GM08714 (cell line): ENCODE results near the gene NYAP1.
"Not testable (repeated sequence)": the region's sequence is repeated elsewhere in the genome, so short reads cannot be mapped to it uniquely, and the experiment has no call there.

Experiments used
- H3K4me3 ChIP-seq: fragments of 200-500 bp; sonication (Bioruptor generic); 2 replicates; pipeline ENCODE4 v1.5.1; 2014; ENCODE audit warnings: mild to moderate bottlenecking, low read length, inconsistent platforms
- ZNF274 ChIP-seq: IDR thresholded peaks from 2 replicates; pipeline ENCODE4 v1.6.1; 2012; ENCODE audit warnings: mild to moderate bottlenecking, low read depth, low read length

Gene NYAP1

DNA sequence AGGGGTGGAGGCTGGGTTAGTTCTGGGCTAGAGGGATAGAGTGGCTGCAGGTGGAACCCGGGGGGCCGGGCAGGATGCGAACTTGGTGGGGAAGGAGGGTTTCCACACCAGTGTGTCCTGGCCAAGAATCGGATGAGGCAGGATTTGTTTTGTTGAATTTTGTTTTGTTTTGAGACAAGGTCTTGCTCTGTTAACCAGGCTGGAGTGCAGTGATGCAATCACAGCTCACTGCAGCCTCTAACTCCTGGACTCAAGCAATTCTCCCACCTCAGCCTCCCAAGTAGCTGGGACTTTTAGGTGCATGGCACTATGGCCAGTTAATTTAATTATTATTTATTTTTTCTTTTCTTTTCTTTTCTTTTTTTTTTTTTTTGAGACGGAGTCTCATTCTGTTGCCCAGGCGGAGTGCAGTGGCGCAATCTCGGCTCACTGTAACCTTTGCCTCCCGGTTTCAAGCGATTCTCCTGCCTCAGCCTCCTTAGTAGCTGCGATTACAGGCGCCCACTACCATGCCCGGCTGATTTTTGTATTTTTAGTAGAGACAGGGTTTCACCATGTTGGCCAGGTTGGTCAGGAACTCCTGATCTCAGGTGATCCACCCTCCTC lies 34.4 kb upstream of the NYAP1 start:
- TF ChIP-seq ZNF274 = no peak
- H3K4me3 ChIP-seq = no peak overlapping the region

DNA sequence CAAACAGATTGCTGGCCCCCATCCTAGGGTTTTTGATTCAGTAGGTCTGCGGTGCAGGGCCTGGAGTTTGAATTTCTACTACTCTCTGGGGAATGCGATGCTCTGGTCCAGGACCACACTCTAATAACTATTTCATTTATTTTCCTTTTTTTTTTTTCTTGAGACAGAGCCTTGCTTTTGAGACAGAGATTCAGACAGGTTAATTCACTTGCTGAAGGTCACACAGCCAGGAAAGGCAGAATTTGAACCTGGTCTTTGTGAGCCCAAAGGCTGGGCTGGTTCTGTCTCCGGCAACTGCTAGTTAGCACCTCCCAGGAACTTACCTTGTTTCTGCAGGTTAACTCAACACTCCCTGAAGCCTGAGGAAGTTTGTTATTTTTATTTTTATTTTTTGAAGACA lies 31.2 kb upstream of the NYAP1 start:
- no peak overlapping the region for H3K4me3 ChIP-seq
- no peak for TF ChIP-seq ZNF274

DNA sequence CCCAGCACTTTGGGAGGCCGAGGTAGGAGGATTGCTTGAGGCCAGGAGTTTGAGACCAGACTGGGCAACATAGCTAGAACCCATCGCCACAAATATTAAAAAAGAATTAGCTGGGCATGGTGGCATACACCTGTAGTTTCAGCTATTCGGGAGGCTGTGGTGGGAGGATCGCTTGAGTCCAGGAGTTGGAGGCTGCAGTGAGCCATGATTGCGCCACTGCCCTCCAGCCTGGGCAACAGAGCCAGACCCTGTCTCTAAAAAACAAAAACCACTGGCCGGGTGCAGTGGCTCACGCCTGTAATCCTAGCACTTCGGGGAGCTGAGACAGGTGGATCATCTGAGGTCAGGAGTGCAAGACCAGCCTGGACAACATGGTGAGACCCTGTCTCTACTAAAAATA lies 29.9 kb upstream of the NYAP1 start:
- not testable (repeated sequence) for H3K4me3 ChIP-seq

DNA sequence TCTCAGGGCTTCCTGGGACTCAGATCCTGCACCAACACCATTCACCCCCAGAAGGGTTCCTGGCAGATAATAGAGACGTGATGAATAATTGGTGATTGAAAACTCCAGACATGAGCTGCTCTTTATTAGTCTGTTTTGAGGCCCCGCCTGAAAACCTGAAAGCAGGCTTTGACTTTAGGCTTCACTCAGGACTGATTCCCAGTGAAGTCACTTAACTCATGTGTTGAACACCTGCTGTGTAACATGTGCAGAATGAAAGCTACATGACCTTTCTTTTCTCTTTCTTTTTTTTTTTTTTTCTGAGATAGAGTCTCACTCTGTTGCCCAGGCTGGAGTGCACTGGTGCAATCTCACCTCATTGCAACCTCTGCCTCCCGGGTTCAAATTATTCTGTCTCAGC lies 28.5 kb upstream of the NYAP1 start:
- no peak overlapping the region for H3K4me3 ChIP-seq

DNA sequence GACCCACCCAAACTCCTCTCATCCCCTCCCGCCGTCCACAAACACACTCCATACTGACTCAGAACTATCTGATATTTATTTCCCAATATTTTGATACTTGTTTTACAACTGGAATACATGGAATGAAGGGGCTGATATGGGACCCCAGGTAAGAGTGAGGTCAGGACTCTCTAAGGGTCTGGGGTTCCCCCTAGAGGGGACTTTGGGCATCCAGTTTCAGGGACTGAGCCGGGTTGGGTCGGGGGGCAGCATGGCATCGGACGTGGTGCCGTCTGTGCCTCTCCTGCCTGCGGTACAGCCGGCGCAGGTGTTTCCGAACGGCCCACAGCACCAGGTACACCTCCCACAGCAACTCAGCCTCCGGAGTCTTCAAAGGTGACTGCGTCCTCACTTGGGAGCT lies 27.2 kb upstream of the NYAP1 start:
- no peak overlapping the region for H3K4me3 ChIP-seq
- TF ChIP-seq ZNF274 = no peak

More for the DNA sequence above, 28.5 kb upstream of the NYAP1 start:
- TF ChIP-seq ZNF274 = no peak

DNA sequence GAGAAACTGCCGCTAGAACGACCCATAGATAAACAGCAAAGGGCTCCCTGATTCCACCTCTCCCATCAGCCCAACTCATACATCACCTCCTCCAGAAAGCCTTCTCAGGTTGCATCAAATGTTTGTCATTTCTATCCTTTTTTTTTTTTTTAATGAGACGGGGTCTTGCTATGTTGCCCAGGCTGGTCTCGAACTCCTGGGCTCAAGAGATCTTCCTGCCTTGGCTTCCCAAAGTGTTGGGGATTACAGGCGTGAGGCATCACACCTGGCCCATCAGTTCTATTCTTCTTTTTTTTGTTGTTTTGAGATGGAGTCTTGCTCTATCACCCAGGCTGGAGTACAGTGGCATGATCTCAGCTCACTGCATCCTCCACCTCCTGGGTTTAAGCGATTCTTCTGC lies 26.7 kb upstream of the NYAP1 start:
- no peak for TF ChIP-seq ZNF274

DNA sequence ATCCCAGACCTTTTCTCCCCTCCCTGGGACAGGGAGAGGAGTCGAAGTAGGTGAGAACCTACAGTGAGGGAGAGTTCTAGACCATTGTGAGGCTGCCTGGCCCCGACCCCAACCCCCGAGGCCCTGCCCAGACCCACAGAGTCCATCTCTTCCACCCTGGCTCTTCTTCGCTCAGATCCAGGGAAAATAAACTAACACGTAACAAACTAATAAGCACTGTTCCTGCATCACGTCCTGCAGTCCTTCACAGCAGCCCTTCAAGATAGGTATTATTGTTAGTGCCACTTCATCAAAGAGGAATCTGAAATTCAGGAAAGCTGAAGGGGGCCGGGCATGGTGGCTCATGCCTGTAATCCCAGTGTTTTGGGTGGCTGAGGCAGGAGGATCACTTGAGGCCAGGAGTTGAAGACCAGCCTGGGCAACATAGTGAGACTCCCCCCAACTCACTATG lies 19.5 kb upstream of the NYAP1 start, which contains the start of gene SPACDR:
Gene SPACDR (minus strand): TSS at position 51 of the 451 bp plus-strand sequence. CDS start 235 bp downstream, outside the sequence.
- H3K4me3 ChIP-seq = no peak within 1 kb of the TSS
- TF ChIP-seq ZNF274 = no peak

More for the DNA sequence above, 26.7 kb upstream of the NYAP1 start:
- no peak overlapping the region for H3K4me3 ChIP-seq

DNA sequence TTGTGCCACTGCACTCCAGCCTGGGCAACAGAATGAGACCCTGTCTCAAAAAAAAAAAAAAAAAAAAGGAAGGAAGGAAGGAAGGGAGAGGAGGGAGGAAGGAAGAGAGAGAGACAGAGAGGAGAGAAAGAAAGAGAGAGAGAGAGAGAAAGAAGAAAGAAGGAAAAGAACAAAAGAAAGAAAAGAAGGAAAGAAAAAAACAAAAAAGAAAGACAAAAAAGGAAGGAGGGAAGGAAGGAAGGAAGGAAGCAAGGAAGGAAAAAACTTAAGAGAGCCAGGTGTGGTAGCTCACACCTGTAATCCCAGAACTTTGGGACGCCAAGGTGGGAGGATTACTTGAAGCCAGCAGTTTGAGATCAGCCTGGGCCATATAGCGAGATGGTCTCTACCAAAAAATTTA lies 18.9 kb upstream of the NYAP1 start:
- TF ChIP-seq ZNF274 = no peak
- no peak overlapping the region for H3K4me3 ChIP-seq

DNA sequence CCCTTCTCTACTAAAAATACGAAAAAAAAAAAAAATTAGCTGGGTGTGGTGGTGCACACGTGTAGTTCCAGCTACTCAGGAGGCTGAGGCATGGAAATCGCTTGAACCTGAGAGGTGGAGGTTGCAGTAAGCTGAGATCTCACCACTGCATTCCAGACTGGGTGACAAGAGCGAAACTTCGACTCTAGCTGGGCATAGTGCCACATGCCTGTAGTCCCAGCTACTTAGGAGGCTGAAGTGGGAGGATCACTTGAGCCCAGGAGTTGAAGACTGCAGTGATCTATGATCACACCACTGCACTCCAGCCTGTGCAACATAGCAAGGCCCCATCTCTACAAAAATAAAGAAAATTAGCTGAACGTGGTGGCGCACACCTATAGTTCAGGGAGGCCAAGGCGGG lies 18.4 kb upstream of the NYAP1 start:
- no peak for TF ChIP-seq ZNF274
- no peak overlapping the region for H3K4me3 ChIP-seq

DNA sequence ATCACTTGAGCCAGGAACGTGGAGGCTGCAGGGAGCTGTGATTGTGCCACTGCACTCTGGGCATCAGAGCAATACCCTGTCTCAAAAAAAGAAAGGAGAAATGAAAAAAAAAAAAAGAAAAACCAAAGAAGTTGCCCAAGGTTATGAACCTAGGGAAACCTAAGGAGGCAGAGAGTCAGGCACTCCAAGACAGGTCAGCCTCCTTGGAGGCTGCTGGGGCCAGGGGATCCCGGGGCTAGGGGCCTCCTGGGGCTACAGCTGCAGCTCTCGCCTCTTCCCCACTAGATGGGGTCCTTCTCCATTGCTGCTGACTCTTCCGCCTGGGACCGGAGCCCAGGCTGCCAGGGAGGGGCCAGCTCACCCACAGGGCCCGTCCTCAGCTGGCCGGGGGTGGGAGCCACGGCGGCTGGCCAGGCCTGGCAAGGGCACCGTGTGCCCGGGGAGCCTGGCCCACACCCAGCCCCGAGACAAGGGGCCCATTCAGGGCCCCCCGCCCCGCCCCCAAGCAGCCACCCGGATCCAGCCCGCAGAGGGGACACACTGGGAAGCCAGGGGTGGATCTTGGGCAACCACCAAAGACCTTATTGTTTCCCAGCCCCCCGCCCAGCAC lies 17.9 kb upstream of the NYAP1 start:
- no peak overlapping the region for H3K4me3 ChIP-seq
- no peak for TF ChIP-seq ZNF274

DNA sequence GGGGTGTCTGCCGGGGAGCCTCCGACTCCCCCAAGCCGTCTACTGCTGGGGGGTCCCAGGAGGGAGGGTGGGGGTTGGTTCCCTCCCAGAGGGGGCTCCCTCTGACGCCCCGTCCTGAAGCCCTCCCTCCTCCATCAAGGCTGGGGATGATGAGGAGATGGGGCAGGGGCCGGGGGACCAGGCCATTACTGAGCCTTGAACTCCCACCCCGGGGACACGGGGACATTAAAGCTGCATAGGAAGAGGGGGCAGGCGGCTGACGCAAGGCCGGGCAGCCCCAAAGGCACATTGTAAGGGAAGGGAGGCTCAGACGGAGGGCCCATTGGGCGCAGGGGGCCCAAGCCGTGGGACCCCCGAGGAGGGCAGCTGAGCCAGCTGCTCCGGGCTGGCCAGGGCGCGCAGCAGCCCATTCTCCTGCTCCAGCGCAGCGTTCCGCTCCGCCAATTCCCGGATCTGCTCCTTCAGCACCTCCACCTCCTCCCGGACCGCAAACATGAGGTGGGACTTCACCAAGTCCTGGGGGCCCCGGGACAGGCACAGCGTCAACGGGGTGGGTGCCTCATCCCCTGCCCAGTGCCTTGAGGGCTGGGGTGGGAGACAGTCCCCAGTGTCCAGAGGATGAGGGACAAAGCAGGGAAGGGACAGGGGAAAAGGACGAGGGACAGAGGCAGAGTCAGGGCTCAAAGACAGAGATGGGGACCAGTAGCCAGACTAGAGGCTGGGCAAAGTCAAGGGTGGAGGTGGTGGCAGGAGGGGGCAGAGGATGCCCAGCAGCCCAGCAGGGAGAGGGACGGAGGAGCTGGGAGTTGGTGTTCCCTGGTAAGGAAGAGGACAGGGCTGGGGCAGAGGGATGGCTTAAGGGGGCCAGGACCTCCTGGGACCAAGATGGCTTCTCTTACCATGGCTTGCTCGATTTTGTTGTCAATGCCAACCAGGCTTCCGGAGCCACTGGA lies 16.8 kb upstream of the NYAP1 start:
- no peak for TF ChIP-seq ZNF274
- H3K4me3 ChIP-seq = no peak overlapping the region

DNA sequence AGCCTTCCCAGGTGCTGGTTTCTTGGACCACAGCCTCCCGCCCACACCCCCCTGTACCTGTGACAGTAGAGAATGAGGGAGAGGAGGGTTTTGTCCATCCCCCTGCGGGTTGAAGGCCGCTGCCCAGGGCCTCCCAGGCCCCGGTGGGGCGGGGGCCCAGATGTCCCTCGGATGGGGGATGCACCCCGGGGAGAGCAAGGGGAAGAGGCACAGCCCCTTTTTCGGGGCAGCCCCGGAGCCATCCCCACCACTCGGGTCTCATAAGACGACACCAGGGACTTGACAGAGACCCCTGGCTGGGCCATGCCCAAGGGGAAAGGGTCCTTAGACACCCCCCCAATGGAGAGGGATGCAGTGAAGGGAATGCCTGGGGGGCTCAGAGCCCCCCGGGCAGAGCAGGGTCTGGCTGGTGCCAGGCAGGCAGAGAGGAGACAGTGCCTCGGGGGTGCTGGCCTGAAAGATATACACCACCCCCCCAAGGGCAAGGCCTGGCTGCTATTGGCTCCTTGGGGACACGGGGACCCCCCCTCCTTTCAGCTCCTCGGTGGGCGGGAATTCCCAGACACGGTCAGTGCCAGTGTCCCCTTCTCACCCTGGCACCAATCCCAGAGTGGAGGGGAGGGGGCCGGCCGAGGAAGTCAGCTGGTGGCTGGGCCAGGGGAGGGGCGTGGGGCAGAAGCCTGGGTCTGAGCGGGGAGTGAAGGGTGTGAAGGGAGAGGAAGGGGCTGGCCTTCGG lies 15.9 kb upstream of the NYAP1 start:
- H3K4me3 ChIP-seq = no peak overlapping the region
- TF ChIP-seq ZNF274 = no peak

DNA sequence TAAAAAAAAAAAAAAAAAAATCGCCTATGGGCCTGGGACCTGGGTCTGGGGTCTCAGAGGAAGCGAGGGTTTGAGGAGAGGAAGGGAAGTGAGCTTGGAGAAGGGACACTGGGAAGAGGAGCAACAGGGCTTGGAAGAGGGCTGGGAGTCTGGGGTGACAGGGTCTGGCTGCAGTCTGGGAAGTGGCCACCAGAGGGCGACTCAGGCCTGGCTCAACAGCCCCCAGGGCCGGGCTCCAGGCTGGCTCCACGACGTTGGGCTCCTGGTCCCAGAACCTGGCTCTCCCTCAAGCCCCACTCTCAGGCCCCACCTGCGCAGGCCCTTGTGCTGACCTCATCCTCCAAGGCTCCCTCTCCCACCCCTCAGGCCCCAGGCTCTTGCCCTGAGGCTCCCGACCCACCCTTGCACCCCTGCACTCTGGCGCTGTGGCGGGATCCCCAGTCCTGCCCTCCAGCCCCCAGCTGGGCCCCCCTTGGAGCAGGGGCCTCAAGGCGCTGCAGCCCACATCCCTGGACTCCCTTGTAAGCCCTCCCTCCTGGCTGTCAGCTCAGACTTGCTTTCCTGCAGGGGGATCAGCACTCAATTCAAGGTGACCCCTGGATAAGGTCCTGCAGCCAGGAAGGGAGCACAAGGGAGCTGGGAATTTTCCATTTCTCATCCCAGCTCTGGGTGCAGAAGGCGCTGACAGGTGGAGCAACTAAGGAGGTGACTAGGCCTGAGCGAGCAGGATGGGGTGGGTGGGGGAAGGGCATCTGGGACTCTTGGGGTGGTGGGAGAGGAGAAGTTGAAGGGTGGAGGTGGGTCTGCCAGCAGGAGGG lies 14.3 kb upstream of the NYAP1 start:
- no peak overlapping the region for H3K4me3 ChIP-seq
- TF ChIP-seq ZNF274 = no peak
